ENCODE data around the gene LSP1.

- no peak for TF ChIP-seq CTCF (IDR thresholded peaks at IDR 0.05; ENCODE audit: poor library complexity)
- no peak for TF ChIP-seq EZH2phosphoT487 (IDR thresholded peaks at IDR 0.05; ENCODE audit: low read depth, severe bottlenecking, unreplicated experiment)
- TF ChIP-seq EZH2 (IDR thresholded peaks at IDR 0.05; ENCODE audit: borderline replicate concordance): no peak
Measured at GRCh38 chr11:1817511-1817910, 35.4 kb upstream of the LSP1 start.
